Fibroblast of pulmonary artery (primary cell): ENCODE data around the gene ITM2C.

Experiments
- DNase-seq: peaks from one replicate; pipeline ENCODE4 v3.0.0-alpha.2; 2010; ENCODE audit warnings: low read depth
- H3K4me3 ChIP-seq: replicated peaks from 2 replicates; pipeline ENCODE4 v1.5.1; 2011; ENCODE audit warnings: low read depth, mild to moderate bottlenecking, control low read depth, low read length, moderate library complexity
- CTCF ChIP-seq: IDR thresholded peaks from 2 replicates; pipeline ENCODE4 v1.5.1; 2011; ENCODE audit warnings: mild to moderate bottlenecking, control low read depth, low read length, inconsistent platforms; ENCODE audit errors: missing control alignments

ITM2C gene

GRCh38 chr2:230863442-230864121 is 1.2 kb upstream of the ITM2C start:
- no peak for TF ChIP-seq CTCF
- no peak for DNase-seq
- no peak overlapping the region for H3K4me3 ChIP-seq

GRCh38 chr2:230864122-230864604 is 579 bp upstream of the ITM2C start:
- no peak for DNase-seq
- peak overlapping the region; percentile 78 for H3K4me3 ChIP-seq
- TF ChIP-seq CTCF: no peak

GRCh38 chr2:230865307-230865765 is 594 bp downstream of the ITM2C start:
- DNase-seq: peak; percentile 22
- TF ChIP-seq CTCF: no peak

GRCh38 chr2:230865766-230866755 is 1.3 kb downstream of the ITM2C start:
- peak overlapping the region; percentile 78 for H3K4me3 ChIP-seq
- DNase-seq: peak; percentile 27
- TF ChIP-seq CTCF: peak; percentile 6

More at GRCh38 chr2:230865307-230865765, 594 bp downstream of the ITM2C start:
- peak overlapping the region; percentile 78 for H3K4me3 ChIP-seq

GRCh38 chr2:230866756-230867523 is 2.2 kb downstream of the ITM2C start:
- peak; percentile 42 for DNase-seq
- H3K4me3 ChIP-seq: no peak overlapping the region
- no peak for TF ChIP-seq CTCF

- peak; percentile 20 for DNase-seq
- no peak for TF ChIP-seq CTCF
- no peak overlapping the region for H3K4me3 ChIP-seq
These were observed 3.6 kb downstream of the ITM2C start for GRCh38 chr2:230868161-230868946.
